Karpas-422 (cell line): ENCODE data around the gene TMEM101. TPM values are rescaled to one million over a fixed set of nuclear protein-coding genes. Genes with fewer than 3 reads are reported as not detected.

Experiments
- DNase-seq: peaks from one replicate; pipeline ENCODE4 v3.0.0-alpha.2; 2015
- H2AFZ ChIP-seq: fragments of 200-600 bp; sonication (generic); 2 replicates; pipeline ENCODE4 v1.6.1; 2014; ENCODE audit warnings: antibody characterized with exemption, low read length, mixed read lengths
- H3K27ac ChIP-seq: fragments of 200-600 bp; sonication (generic); 2 replicates; pipeline ENCODE4 v1.5.1; 2014; ENCODE audit warnings: mild to moderate bottlenecking, low read length, moderate library complexity
- H3K27me3 ChIP-seq: fragments of 200-600 bp; sonication (generic); 2 replicates; pipeline ENCODE4 v1.6.1; 2014; ENCODE audit warnings: low read length, mixed read lengths
- H3K36me3 ChIP-seq: fragments of 200-600 bp; sonication (generic); 2 replicates; pipeline ENCODE4 v1.6.1; 2014; ENCODE audit warnings: low read length, mixed read lengths; ENCODE audit not compliant: insufficient read depth
- H3K4me1 ChIP-seq: fragments of 200-600 bp; sonication (generic); 2 replicates; pipeline ENCODE4 v1.6.1; 2014; ENCODE audit warnings: mild to moderate bottlenecking, low read length, mixed read lengths
- H3K4me2 ChIP-seq: fragments of 200-600 bp; sonication (generic); 2 replicates; pipeline ENCODE4 v1.6.1; 2014; ENCODE audit warnings: low read length, low read depth, mild to moderate bottlenecking; ENCODE audit not compliant: poor library complexity, severe bottlenecking
- H3K4me3 ChIP-seq: fragments of 200-600 bp; sonication (generic); 2 replicates; pipeline ENCODE4 v1.5.1; 2014; ENCODE audit warnings: mild to moderate bottlenecking, antibody characterized with exemption, low read length, mixed read lengths
- H3K79me2 ChIP-seq: fragments of 200-600 bp; sonication (generic); 2 replicates; pipeline ENCODE4 v1.6.1; 2014; ENCODE audit warnings: mild to moderate bottlenecking, low read length, mixed read lengths
- H3K9ac ChIP-seq: fragments of 200-600 bp; sonication (generic); 2 replicates; pipeline ENCODE4 v1.6.0; 2014; ENCODE audit warnings: low read length
- H3K9me2 ChIP-seq: fragments of 200-600 bp; sonication (generic), shearing (Covaris generic); replicated peaks from 2 replicates; pipeline ENCODE4 v1.6.0; 2014; ENCODE audit warnings: mild to moderate bottlenecking, low read length, moderate library complexity; ENCODE audit not compliant: insufficient read depth
- H3K9me3 ChIP-seq: fragments of 300-700, 200-600 bp; sonication (generic); 2 replicates; pipeline ENCODE4 v1.6.1; 2014; ENCODE audit warnings: low read length, mixed read lengths
- H4K20me1 ChIP-seq: fragments of 200-600 bp; sonication (generic); 2 replicates; pipeline ENCODE4 v1.6.1; 2014; ENCODE audit warnings: mild to moderate bottlenecking, antibody characterized with exemption, low read length, low read depth; ENCODE audit not compliant: insufficient read depth
- total RNA-seq: library from RNA; depleted of rRNA; stranded (reverse); fragments of >200 nt; shearing (Covaris generic); gene quantifications from 2 replicates; pipeline ENCODE4 v1.2.3, GENCODE V29; 2014; ENCODE audit warnings: low replicate concordance

The TMEM101 gene
- total RNA-seq, 1 experiment from 2014 or later = 26.6 TPM

- H3K4me2 ChIP-seq = peak overlapping the region; percentile 88
- H3K4me3 ChIP-seq = peak overlapping the region; percentile 76
- H3K9me2 ChIP-seq = no peaks in the 10 kb centered on the region
- H3K9ac ChIP-seq = peak overlapping the region; percentile 75
- H3K36me3 ChIP-seq = no peaks in the 10 kb centered on the region
- no peaks in the 10 kb centered on the region for H3K79me2 ChIP-seq
- H3K27me3 ChIP-seq = no peaks in the 10 kb centered on the region
- H4K20me1 ChIP-seq = no peaks in the 10 kb centered on the region
- peak; percentile 98 for DNase-seq
- H2AFZ ChIP-seq = peak overlapping the region; percentile 51; the same call in 1 of the 2 replicates
- no peaks in the 10 kb centered on the region for H3K9me3 ChIP-seq
- H3K27ac ChIP-seq = peak overlapping the region; percentile 50
- peaks cover 31% of the 10 kb centered on the region for H3K4me1 ChIP-seq
Observed at GRCh38 chr17:44006598-44007345, 8.0 kb downstream of the TMEM101 start.

DNA sequence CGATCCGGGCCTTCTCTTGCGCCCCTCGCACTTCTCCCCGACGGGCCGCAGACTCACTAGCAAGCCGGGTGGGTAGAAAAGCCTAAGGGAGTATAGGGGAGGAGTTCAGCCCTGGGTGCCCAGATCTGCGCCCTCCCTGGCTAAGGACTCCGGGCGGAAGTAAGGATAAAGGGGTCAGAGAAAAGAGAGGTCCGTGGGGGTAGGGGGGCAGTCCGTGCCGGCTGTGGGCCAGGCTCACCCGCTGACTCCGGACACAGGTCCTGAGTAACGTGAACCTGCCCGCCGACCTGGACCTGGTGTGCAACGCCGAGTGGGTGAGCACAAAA, 8.5 kb downstream of the TMEM101 start:
- H3K4me3 ChIP-seq = peak overlapping the region; percentile 39; the same call in 1 of the 2 replicates
- no peak overlapping the region for H2AFZ ChIP-seq
- H4K20me1 ChIP-seq = no peaks in the 10 kb centered on the region
- H3K27ac ChIP-seq = no peak overlapping the region
- H3K27me3 ChIP-seq = no peaks in the 10 kb centered on the region
- no peaks in the 10 kb centered on the region for H3K9me2 ChIP-seq
- H3K79me2 ChIP-seq = no peaks in the 10 kb centered on the region
- no peak for DNase-seq
- peaks cover 31% of the 10 kb centered on the region for H3K4me1 ChIP-seq
- peak overlapping the region; percentile 36 for H3K4me2 ChIP-seq
- no peak overlapping the region for H3K9ac ChIP-seq
- no peaks in the 10 kb centered on the region for H3K36me3 ChIP-seq
- H3K9me3 ChIP-seq = no peaks in the 10 kb centered on the region

- Histone ChIP-seq H3K9me3 (no peaks in the 10 kb centered on the region), H3K9ac (no peak overlapping the region), H3K36me3 (no peaks in the 10 kb centered on the region), H3K4me1 (peaks cover 31% of the 10 kb centered on the region), H3K4me3 (no peak overlapping the region), H3K27ac (no peak overlapping the region), H2AFZ (no peak overlapping the region), H3K27me3 (no peaks in the 10 kb centered on the region), H4K20me1 (no peaks in the 10 kb centered on the region), H3K4me2 (no peak overlapping the region), H3K9me2 (no peaks in the 10 kb centered on the region), H3K79me2 (no peaks in the 10 kb centered on the region)
- no peak for DNase-seq
Observed at GRCh38 chr17:44005527-44006271, 9.1 kb downstream of the TMEM101 start.

DNA sequence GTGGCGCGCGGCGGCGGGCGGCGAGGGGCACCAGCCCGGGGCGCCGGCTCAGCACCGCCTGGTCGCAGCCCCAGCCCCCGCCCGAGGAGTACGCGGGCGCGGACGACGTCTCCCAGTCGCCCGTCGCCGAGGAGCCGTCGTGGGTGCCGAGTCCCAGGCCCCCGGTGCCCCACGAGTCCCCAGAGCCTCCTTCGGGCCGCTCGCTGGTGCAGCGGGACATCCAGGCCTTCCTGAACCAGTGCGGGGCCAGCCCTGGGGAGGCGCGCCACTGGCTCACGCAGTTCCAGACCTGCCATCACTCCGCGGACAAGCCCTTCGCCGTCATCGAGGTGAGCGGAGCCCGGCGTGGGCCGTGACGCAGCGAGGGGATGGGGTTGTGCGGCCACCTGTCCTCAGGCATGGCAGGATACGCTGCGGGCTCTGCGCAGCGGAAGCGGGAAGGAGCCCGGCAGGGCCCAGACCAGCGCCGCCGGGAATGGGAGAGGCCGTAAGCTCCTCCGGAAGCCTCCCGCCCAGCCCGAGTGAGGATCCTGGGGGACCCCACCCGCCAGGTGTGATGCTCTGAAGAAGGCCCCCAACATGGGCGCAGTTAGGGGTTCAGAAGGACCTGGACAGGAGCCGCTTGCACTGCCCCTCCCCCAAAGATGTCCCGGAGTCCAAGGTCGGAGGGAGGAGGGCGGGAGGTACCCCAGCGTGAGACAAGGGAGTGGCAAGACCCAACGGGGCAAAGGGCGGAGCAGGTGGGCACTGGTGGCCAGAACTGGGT, 9.8 kb downstream of the TMEM101 start:
- Histone ChIP-seq H3K9me3 (no peaks in the 10 kb centered on the region), H3K9me2 (no peaks in the 10 kb centered on the region), H3K4me3 (no peak overlapping the region), H3K9ac (no peak overlapping the region), H3K27me3 (no peaks in the 10 kb centered on the region), H3K4me2 (no peak overlapping the region), H2AFZ (no peak overlapping the region), H3K79me2 (no peaks in the 10 kb centered on the region), H4K20me1 (no peaks in the 10 kb centered on the region), H3K27ac (no peak overlapping the region), H3K4me1 (peaks cover 31% of the 10 kb centered on the region), H3K36me3 (no peaks in the 10 kb centered on the region)
- DNase-seq = no peak

- H3K9ac ChIP-seq = no peak within 1 kb of the TSS
- DNase-seq = no peak
- peaks cover 26% of the 10 kb centered on the region for H3K4me1 ChIP-seq
- H3K9me2 ChIP-seq = no peaks in the 10 kb centered on the region
- H3K9me3 ChIP-seq = no peaks in the 10 kb centered on the region
- H3K4me3 ChIP-seq = no peak within 1 kb of the TSS
- H3K4me2 ChIP-seq = no peak within 1 kb of the TSS
- no peak within 1 kb of the TSS for H2AFZ ChIP-seq
- no peaks in the 10 kb centered on the region for H3K27me3 ChIP-seq
- no peaks in the 10 kb centered on the region for H3K79me2 ChIP-seq
- no peaks in the 10 kb centered on the region for H3K36me3 ChIP-seq
- no peak within 1 kb of the TSS for H3K27ac ChIP-seq
- no peaks in the 10 kb centered on the region for H4K20me1 ChIP-seq
Observed at GRCh38 chr17:44004077-44004760, 10.5 kb downstream of the TMEM101 start, which contains the start of gene NAGS. NAGS (plus strand) TSS chr17:44004622; CDS start chr17:44004664, 42 bp downstream.

DNA sequence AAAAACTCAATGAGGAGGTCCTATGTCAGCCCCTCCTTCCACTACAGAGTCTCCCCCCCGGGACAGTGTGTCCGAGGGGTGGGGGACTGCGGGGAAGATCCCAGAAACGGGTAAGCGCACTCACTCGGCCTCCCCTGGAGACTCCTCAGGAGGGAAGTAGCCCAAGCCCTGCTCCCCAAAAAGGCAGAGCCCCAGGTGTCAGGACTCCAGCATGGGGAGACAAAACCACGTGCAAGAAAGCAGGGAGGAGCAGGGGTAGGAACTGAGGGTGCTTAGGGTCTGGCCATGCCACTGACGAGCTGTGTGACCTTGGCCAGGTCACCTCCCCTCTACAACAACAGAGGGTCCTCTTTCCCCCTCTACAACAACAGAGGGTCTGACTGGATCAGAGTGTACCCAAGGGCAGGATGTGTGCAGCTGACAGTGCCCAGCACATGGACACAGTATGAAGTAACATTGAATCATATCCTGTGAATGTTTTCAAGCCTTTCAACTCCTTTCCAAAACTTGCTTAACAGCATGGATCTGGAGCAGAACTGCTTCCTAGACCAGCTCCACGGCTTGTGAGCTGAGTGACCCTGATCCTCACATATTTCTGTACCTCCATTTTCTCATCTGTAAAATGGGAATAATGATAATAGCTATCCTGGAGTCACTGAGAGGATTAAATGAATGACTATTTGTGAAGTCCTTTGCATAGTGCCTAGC, 12.5 kb downstream of the TMEM101 start:
- Histone ChIP-seq H3K4me1 (peaks cover 6% of the 10 kb centered on the region), H3K9me2 (no peaks in the 10 kb centered on the region), H4K20me1 (no peaks in the 10 kb centered on the region), H3K9me3 (no peaks in the 10 kb centered on the region), H3K36me3 (no peaks in the 10 kb centered on the region), H3K4me2 (no peak overlapping the region), H3K27me3 (no peaks in the 10 kb centered on the region), H3K4me3 (no peak overlapping the region), H3K27ac (no peak overlapping the region), H3K79me2 (no peaks in the 10 kb centered on the region), H3K9ac (no peak overlapping the region), H2AFZ (no peak overlapping the region)
- no peak for DNase-seq

GRCh38 chr17:44001461-44001920, 13.3 kb downstream of the TMEM101 start:
- H3K27ac ChIP-seq = no peak overlapping the region
- no peaks in the 10 kb centered on the region for H3K79me2 ChIP-seq
- H3K9me3 ChIP-seq = no peaks in the 10 kb centered on the region
- H3K9ac ChIP-seq = no peak overlapping the region
- no peak for DNase-seq
- peaks cover 2% of the 10 kb centered on the region for H3K4me1 ChIP-seq
- no peaks in the 10 kb centered on the region for H3K27me3 ChIP-seq
- no peak overlapping the region for H3K4me3 ChIP-seq
- H3K9me2 ChIP-seq = no peaks in the 10 kb centered on the region
- H2AFZ ChIP-seq = no peak overlapping the region
- H3K4me2 ChIP-seq = no peak overlapping the region
- H3K36me3 ChIP-seq = no peaks in the 10 kb centered on the region
- H4K20me1 ChIP-seq = no peaks in the 10 kb centered on the region
